GM19463 (cell line): ENCODE measurements around the gene RDM1.
"Not testable (repeated sequence)": the region's sequence is repeated elsewhere in the genome, so short reads cannot be mapped to it uniquely, and the experiment has no call there.

Source experiments
- ATAC-seq: cut with Tn5 transposase; IDR thresholded peaks from one replicate; pipeline ENCODE4 v1.9.1; 2021; ENCODE audit warnings: mild to moderate bottlenecking, moderate library complexity; ENCODE audit not compliant: unreplicated experiment

RDM1 gene

GRCh38 chr17:35930211-35931065 lies at the start of gene RDM1:
Gene RDM1 (minus strand): TSS chr17:35930773. CDS start chr17:35930727, 46 bp downstream.
- peak; percentile 60 for ATAC-seq

- no peak for ATAC-seq
Observed at GRCh38 chr17:35978346-35978745, 47.8 kb upstream of the RDM1 start.

DNA sequence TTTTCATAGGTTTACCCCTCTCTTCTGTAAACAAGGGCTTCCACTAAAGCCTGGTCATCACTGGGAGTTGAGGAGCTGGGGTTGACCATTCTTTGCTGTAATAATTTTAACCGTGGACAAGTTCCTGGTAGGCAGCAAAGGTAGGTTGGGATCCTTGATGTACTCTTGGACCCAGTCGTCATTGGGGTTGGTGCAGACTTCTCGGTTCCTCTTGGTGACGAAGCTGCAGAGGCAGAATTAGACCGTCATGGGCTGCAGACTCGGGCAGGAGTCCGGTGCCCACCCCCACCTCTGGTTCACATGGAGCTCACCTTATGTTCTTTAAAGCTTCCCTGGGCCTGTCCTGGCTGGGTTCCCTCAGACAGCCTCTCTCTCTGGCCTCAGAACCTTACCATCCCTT lies 46.9 kb upstream of the RDM1 start:
- no peak for ATAC-seq

DNA sequence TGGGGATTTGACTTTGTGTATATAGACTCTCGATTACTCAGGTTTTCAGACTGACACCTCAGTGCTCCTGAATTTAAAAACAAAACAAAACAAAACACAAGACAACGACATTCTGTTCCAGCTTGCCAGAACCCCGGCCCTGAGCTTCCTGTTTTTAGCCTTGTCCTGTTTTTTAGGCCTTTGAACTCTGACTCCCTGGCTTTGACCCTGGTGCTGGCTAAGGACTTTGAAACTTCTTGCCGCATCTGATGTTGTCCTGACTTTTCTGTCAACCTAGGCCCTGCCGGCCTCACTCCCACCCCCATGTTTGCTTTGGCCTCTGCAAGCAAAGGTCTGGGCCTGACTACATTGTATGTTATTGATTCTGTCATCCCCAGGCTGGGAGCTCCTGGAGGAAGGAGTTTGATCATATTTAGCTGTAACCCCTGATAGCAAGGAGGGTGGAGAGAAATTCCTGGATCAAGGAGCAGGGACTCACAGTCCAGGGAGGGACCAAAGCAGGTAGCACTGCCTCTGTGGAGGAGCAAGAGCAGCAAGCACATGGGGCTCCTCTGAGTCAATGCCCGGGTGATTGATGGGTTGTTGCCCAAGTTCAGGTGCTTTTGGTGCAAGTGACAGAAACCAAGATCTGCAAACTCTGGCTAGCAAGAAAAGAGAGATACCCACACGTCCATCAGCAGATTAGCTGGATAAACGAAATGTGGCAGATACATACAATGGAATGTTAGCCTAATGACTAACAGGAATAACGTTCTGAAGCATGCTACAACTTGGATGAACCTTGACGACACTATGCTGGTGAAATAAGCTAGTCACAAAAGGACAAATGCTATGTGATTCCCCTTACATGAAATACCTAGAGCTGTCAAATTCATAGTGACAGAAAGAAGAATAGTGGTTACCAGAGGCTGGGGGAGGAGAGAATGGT lies 43.0 kb upstream of the RDM1 start:
- ATAC-seq, result no peak

- ATAC-seq, result no peak
Observed at GRCh38 chr17:35972945-35973332, 42.4 kb upstream of the RDM1 start.

DNA sequence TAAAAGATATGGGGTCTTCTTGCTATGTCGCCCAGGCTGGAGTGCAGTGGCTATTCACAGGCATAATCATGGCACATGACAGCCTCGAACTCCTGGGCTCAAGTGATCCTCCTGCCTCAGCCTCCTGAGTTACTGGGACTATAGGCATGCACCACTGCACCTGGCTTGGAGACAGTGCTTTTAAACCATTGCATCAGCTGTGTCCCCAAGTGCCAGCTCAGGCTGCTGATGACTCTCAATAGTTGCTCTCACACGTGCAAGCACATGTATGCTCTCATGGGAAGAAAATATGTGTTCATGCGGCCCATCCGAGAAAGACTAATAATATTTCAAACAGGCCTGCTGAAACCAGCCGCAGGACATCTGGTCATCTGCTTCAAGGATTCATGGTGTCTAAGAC lies 42.0 kb upstream of the RDM1 start:
- ATAC-seq, result no peak

DNA sequence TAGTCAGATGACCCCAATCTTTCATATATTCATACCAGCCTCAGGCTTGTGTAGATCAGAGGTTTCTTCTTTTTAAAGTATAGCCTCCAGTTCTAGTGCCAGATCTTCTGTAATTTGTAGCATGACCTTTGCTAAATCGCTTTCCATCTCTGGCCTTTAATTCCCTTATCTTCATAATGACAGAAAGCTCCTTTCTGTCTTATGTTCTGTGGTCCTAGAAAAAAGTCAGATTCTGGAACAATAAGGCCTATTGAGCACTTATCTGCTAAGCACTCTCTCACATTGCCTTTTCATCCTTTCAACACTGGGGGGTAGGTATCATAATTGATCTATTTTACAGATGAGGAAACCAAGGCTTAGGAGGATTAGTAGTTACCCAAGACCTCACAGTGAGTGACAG lies 41.5 kb upstream of the RDM1 start:
- ATAC-seq, result no peak

- ATAC-seq, result no peak
Observed at GRCh38 chr17:35969558-35970380, 39.2 kb upstream of the RDM1 start.

DNA sequence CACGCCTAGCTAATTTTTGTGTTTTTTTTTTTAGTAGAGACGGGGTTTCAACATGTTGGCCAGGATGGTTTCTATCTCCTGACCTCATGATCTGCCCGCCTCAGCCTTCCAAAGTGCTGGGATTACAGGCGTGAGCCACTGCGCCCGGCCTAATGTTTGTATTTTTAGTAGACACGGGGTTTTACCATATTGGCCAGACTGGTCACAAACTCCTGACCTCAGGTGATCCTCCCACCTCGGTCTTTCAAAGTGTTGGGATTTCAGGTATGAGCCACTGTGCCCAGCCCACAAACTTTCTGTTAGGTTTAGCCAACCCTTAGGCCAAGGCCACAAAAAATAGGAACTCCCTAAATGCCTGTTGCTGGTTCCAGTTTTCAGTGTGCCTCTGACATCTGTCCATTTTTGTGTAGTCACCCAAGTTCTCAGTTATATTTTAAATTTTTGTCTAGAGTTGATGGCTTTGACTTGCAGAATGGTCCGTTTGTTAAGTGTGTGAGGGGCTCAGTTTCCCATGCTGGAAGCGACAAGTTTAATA lies 38.0 kb upstream of the RDM1 start:
- no peak for ATAC-seq

GRCh38 chr17:35965272-35965671 lies 34.7 kb upstream of the RDM1 start:
- ATAC-seq, result no peak

DNA sequence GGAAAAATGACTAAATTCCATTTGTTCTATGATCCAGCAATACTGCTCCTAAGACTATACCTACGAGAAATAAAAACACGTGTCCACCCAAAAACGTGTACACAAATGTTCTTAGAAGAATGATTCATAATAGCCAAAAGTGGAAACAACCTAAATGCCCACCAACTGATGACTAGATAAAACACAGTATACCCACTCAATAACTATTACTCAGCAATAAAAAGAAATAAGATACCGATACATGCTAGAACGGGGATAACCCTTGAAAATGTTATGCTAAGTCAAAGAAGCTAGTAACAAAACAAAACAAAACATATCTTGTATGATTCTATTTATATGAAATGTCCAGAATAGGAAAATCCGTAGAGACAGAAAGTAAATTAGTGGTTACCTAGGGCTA lies 33.1 kb upstream of the RDM1 start:
- ATAC-seq, result no peak

DNA sequence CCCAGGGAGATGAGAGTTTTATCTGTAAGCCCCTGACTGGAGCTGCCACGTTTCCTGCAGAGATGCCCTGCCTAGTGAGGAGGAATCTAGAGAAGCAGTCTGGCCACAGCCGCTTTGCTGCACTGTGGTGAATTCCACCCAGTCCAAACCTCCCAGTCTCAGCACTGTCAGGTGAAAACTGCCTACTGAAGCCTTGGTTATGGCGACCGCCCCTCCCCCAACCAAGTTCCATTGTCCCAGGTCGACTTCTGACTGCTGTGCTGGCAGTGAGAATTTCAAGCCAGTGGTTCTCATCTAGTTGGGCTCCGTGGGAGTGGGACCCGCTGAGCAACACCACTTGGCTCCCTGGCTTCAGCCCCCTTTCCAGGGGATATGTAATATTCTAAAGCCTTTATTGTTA lies 23.1 kb upstream of the RDM1 start:
- ATAC-seq, result no peak

DNA sequence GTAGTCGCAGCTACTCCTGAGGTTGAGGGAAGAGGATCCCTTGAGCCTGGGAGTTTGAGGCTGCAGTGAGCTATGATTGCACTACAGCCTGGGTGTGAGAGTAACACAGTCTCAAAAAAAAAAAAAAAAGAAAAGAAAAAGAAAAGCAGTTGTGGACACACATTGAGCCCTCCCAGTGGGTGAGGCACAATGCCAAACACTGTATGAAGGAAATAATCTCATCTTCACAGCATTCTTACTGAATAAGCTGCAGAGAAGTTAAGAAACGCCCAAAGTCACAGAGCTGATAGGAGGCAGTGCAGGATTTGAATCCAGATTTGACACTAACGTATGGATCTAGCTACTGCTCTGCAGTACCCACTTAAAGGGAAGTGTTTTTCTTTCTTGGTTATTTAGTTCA lies 18.8 kb upstream of the RDM1 start:
- ATAC-seq, result no peak

DNA sequence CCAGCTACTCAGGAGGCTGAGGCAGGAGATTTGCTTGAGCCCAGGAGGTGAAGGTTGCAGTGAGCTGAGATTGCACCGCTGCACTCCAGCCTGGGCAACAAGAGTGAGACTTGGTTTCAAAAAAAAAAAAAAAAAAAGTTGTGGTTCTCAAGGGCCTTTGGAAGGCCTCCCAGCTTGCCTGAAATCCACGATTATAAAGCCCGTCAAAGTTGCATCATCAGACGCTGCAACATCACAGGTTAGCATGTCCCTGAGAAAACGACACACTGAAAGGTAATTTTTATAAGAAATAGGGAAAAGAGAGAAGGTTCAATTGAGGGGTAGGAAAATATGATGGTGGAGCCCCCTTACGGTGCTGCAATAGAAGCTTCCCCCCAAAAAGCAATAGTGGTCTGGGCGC lies 17.5 kb upstream of the RDM1 start:
- no peak for ATAC-seq

GRCh38 chr17:35947156-35947585 lies 16.6 kb upstream of the RDM1 start:
- no peak for ATAC-seq

DNA sequence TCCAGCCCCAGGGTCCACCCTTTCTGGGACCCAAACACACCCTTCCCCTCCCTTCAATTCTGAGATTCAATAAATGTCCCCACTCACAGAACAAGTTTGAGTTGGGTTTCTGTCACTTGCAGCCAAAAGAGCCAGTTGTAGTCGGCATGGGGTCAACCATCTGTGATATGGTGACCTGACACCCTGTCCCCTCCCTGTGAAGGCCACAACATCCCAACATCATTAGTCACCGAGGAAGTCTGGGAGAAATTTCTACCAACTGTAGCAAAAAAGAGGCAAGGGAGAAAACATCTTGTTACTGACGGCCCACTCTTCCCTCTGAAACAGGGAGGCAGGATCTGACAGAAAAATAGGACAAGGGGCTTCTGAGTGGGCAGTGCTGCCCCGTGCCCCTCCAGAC lies 13.6 kb upstream of the RDM1 start:
- ATAC-seq, result no peak

DNA sequence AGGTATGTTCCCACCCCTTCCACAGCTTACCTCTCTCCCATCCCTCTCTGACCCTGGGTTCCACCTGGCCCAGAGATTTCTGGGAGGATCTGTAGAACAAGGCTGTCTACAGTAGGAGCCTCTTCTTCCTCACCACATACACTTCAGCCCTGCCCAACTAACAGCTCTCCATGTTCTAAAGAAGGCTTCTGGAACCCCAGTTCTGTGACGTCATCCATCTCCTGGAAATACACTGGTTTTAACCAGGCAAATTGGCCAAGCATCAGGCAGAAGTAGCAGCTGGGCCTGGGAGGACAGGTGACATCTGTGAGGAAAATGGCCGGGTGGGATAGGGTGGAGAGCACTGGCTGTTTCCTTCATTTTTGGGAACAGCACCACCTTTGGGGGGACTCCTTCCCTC lies 13.0 kb upstream of the RDM1 start, which contains the start of gene LYZL6:
Gene LYZL6 (minus strand): TSS at position 177 of the 400 bp plus-strand sequence. CDS start 4,357 bp downstream, outside the sequence.
- no peak for ATAC-seq

- ATAC-seq, result no peak
Observed at GRCh38 chr17:35942588-35943186, 12.1 kb upstream of the RDM1 start.

- ATAC-seq, result not testable (repeated sequence)
Observed at GRCh38 chr17:35938492-35938891, 7.9 kb upstream of the RDM1 start.

DNA sequence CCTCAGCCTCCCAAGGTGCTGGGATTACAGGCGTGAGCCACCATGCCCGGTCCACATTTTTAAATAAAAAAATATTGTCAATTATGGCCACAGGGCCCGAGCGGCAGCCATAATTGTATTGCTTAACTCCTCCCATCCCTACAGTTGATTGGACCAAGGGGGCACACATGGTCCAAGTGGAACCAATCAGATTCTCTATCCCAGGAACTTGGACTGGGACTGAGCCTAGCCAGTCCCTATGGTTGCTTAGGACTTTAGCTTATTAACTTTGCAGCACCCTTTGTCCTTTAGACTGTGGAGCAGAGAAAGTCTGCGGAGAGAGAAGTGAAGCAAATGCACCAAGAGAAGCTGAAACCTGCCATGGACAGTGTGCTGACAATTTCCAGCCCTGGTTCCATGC lies 5.5 kb upstream of the RDM1 start:
- ATAC-seq, result no peak
